Endothelial cell of umbilical vein (primary cell): ENCODE data around the gene DDX39A. TPM values are rescaled to one million over a fixed set of nuclear protein-coding genes. Genes with fewer than 3 reads are reported as not detected.

Experiments used
- BruUV-seq: library from RNA; stranded (reverse); fragments of 400-500 nt; replicated peaks from 2 replicates; lab custom pipeline; 2021; lab: Mats Ljungman, UMichigan
- CTCF ChIA-PET: fragments of 300-600, 350-600 bp; sonication (Branson Sonifier 250); formaldehyde crosslinking; loops from one replicate; lab custom pipeline; 2021; ENCODE audit warnings: antibody characterized with exemption, inconsistent platforms; lab: Charles Lee
- POLR2A ChIA-PET: fragments of 300-600, 350-600 bp; sonication (Branson Sonifier 250); formaldehyde crosslinking; loops from one replicate; lab custom pipeline; 2021; ENCODE audit warnings: antibody characterized with exemption, inconsistent platforms; lab: Charles Lee
- DNase-seq: peaks from one replicate; pipeline ENCODE4 v3.0.0-alpha.2; 2011; ENCODE audit warnings: low read depth, low spot score
- FAIRE-seq: peaks from 2 replicates; lab custom pipeline; 2011; peaks lifted over from hg19 to GRCh38; lab: Jason Lieb, UNC
- H2AFZ ChIP-seq: 2 replicates; pipeline ENCODE4 v1.6.0; 2012; ENCODE audit warnings: low read depth, low read length, control low read depth, inconsistent platforms
- H3K27ac ChIP-seq: 2 replicates; pipeline ENCODE4 v1.5.1; 2011; ENCODE audit warnings: low read depth, mild to moderate bottlenecking, control low read depth, low read length, moderate library complexity; ENCODE audit not compliant: insufficient read depth
- H3K27me3 ChIP-seq, 2 experiments: 2 replicates each; pipeline versions ENCODE4 v1.6.0 to v1.6.1; 2011; ENCODE audit warnings: low read length in 2 of 2, mixed read lengths in 1 of 2; ENCODE audit not compliant: control insufficient read depth in 2 of 2, insufficient read depth in 2 of 2
- H3K36me3 ChIP-seq, 2 experiments: 2 replicates in 1 of 2; 3 replicates in 1 of 2; pipeline ENCODE4 v1.5.1; 2011; ENCODE audit warnings: low read length in 2 of 2, mild to moderate bottlenecking in 1 of 2, moderate library complexity in 1 of 2; ENCODE audit not compliant: control insufficient read depth in 2 of 2, insufficient read depth in 2 of 2; ENCODE audit errors: extremely low read depth in 1 of 2
- H3K4me1 ChIP-seq: 3 replicates; pipeline ENCODE4 v1.5.1; 2011; ENCODE audit warnings: mild to moderate bottlenecking, low read length; ENCODE audit not compliant: control insufficient read depth, insufficient read depth; ENCODE audit errors: extremely low read depth
- H3K4me2 ChIP-seq: 2 replicates; pipeline ENCODE4 v1.6.1; 2011; ENCODE audit warnings: low read length, control low read depth, mixed read lengths; ENCODE audit not compliant: insufficient read depth
- H3K4me3 ChIP-seq, 3 experiments: fragments of 200-600 bp in 1 of 3; sonication (generic), shearing (Covaris generic) in 1 of 3; replicated peaks in 1 of 3; 2 replicates each; pipeline ENCODE4 v1.5.1; 2011 to 2016; ENCODE audit warnings: control low read depth in 3 of 3, low read length in 3 of 3, mild to moderate bottlenecking in 2 of 3, inconsistent platforms in 1 of 3, low read depth in 1 of 3, moderate library complexity in 1 of 3; ENCODE audit not compliant: insufficient read depth in 1 of 3
- H3K79me2 ChIP-seq: 2 replicates; pipeline ENCODE4 v1.6.0; 2012; ENCODE audit warnings: low read length, inconsistent platforms; ENCODE audit not compliant: control insufficient read depth, insufficient read depth
- H3K9ac ChIP-seq: replicated peaks from 2 replicates; pipeline ENCODE3; 2011; ENCODE audit warnings: low read length, control low read depth; ENCODE audit not compliant: insufficient read depth; ENCODE audit errors: extremely low read depth
- H3K9me1 ChIP-seq: replicated peaks from 3 replicates; pipeline ENCODE4 v1.6.0; 2011; ENCODE audit warnings: mild to moderate bottlenecking, low read length; ENCODE audit not compliant: control insufficient read depth, insufficient read depth; ENCODE audit errors: extremely low read depth
- H3K9me3 ChIP-seq: replicated peaks from 2 replicates; pipeline ENCODE4 v1.5.1; 2012; ENCODE audit warnings: low read length, inconsistent platforms; ENCODE audit not compliant: control insufficient read depth, insufficient read depth
- H4K20me1 ChIP-seq: replicated peaks from 2 replicates; pipeline ENCODE3; 2011; ENCODE audit warnings: mild to moderate bottlenecking, low read length; ENCODE audit not compliant: control insufficient read depth, insufficient read depth; ENCODE audit errors: extremely low read depth
- EZH2 ChIP-seq: IDR thresholded peaks from 2 replicates; pipeline ENCODE4 v1.6.1; 2012; ENCODE audit warnings: borderline replicate concordance, low read depth, mild to moderate bottlenecking, moderate library complexity, low read length, inconsistent platforms; ENCODE audit not compliant: severe bottlenecking
- FOS ChIP-seq: IDR thresholded peaks from 2 replicates; pipeline ENCODE4 v1.6.1; 2011; ENCODE audit warnings: mild to moderate bottlenecking, low read length, moderate library complexity, borderline replicate concordance; ENCODE audit not compliant: insufficient read depth
- GATA2 ChIP-seq: IDR thresholded peaks from 2 replicates; pipeline ENCODE4 v1.7.0; 2011; ENCODE audit warnings: low read depth, mild to moderate bottlenecking, moderate library complexity, mixed read lengths, low read length; ENCODE audit not compliant: insufficient read length, insufficient read depth
- JUN ChIP-seq: IDR thresholded peaks from 2 replicates; pipeline ENCODE4 v1.6.1; 2011; ENCODE audit warnings: borderline replicate concordance, low read depth; ENCODE audit not compliant: insufficient read length, insufficient read depth
- MYC ChIP-seq: IDR thresholded peaks from one replicate; pipeline ENCODE4 v1.6.1; 2011; ENCODE audit warnings: mild to moderate bottlenecking, low read depth, low read length
- POLR2A ChIP-seq: IDR thresholded peaks from 2 replicates; pipeline ENCODE4 v1.6.1; 2012; ENCODE audit warnings: low read depth, mild to moderate bottlenecking, control low read depth, low read length
- POLR2AphosphoS5 ChIP-seq: IDR thresholded peaks from 2 replicates; pipeline ENCODE4 v1.6.1; 2012; ENCODE audit warnings: low read depth, mild to moderate bottlenecking, control low read depth, low read length, moderate library complexity; ENCODE audit not compliant: insufficient read depth
- dilution Hi-C: fragments of 300-500 bp; cut with MboI; formaldehyde crosslinking; loops from one replicate; pipeline ENCODE4 v1.15.0; 2019; ENCODE audit warnings: low sequenced_read_pairs; ENCODE audit not compliant: extremely low pct_ligation_motif_present
- intact Hi-C: fragments of 100-400 bp; cut with micrococcal nuclease; formaldehyde crosslinking; loops from one replicate; pipeline ENCODE4 v1.10.0; 2022
- polyA plus RNA-seq, 4 experiments: library from polyadenylated mRNA; depleted of rRNA in 3 of 4; stranded (reverse) in 3 of 4; unstranded in 1 of 4; fragments of >200 nt; gene quantifications; 2 replicates each; pipeline versions ENCODE4 v1.2.1 to v1.2.3, GENCODE V29; 2011 to 2012; ENCODE audit warnings: missing spikeins in 1 of 4
- total RNA-seq: library from RNA; stranded (reverse); gene quantifications from 2 replicates; pipeline ENCODE4 v1.2.3, GENCODE V29; 2021
- TF ChIP-seq, protein P1 (sequence below): IDR thresholded peaks from 2 replicates; pipeline ENCODE4 v1.6.1; 2011; ENCODE audit not compliant: insufficient read depth, insufficient read length
- TF ChIP-seq, protein P2 (sequence below), 2 donors: IDR thresholded peaks; 1 replicate in 1 of 2; 2 replicates in 1 of 2; pipeline ENCODE4 v1.5.1; 2011; ENCODE audit warnings: low read length in 2 of 2, mild to moderate bottlenecking in 2 of 2, moderate library complexity in 2 of 2, control low read depth in 1 of 2, inconsistent platforms in 1 of 2, low read depth in 1 of 2; ENCODE audit not compliant: insufficient read depth in 1 of 2; ENCODE audit errors: extremely low read depth in 1 of 2

DDX39A gene
- total and polyA plus RNA-seq, 2 donors (not counting 3 experiments of a cell fraction or from before 2014, with no cell fraction given), result 157 to 158 TPM

DNA sequence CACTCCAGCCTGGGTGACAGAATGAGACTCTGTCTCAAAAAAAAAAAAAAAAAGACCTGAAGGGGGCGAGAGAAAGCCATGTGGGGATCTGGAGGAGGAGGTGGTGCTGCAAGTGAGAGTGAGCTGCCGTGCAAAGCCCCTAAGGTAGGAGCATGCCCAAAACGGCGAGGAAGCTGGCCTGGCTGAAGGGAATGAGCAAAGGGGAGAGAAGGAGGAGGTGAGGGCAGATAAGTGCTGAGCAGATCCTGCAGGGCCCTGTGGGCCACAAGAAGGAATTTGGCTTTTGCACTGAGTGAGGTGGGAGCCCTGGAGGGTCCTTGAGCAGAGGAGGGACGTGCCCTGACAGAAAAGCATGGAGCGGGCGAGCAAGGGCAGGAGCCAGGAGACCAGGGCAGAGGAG, 57.3 kb downstream of the DDX39A start:
- intact Hi-C loops (no loop called here), dilution Hi-C loops (no loop called here)
- POLR2A ChIA-PET, result no interaction called here
- no peaks in the 10 kb centered on the region for H3K27me3 ChIP-seq
- no peaks in the 10 kb centered on the region for H3K9me3 ChIP-seq
- H3K9ac ChIP-seq, result no peak overlapping the region
- no peaks in the 10 kb centered on the region for H3K36me3 ChIP-seq
- H3K79me2 ChIP-seq, result no peaks in the 10 kb centered on the region
- DNase-seq, result no peak
- TF ChIP-seq FOS (no peak), POLR2AphosphoS5 (no peak), POLR2A (no peak), GATA2 (no peak), JUN (no peak), EZH2 (no peak), MYC (no peak)
- TF ChIP-seq, protein P1, sequence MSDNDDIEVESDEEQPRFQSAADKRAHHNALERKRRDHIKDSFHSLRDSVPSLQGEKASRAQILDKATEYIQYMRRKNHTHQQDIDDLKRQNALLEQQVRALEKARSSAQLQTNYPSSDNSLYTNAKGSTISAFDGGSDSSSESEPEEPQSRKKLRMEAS, result no peak
- TF ChIP-seq, protein P2, sequence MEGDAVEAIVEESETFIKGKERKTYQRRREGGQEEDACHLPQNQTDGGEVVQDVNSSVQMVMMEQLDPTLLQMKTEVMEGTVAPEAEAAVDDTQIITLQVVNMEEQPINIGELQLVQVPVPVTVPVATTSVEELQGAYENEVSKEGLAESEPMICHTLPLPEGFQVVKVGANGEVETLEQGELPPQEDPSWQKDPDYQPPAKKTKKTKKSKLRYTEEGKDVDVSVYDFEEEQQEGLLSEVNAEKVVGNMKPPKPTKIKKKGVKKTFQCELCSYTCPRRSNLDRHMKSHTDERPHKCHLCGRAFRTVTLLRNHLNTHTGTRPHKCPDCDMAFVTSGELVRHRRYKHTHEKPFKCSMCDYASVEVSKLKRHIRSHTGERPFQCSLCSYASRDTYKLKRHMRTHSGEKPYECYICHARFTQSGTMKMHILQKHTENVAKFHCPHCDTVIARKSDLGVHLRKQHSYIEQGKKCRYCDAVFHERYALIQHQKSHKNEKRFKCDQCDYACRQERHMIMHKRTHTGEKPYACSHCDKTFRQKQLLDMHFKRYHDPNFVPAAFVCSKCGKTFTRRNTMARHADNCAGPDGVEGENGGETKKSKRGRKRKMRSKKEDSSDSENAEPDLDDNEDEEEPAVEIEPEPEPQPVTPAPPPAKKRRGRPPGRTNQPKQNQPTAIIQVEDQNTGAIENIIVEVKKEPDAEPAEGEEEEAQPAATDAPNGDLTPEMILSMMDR (IDR thresholded peaks at IDR 0.05; ENCODE audit: extremely low read depth in 1 of 2, insufficient read depth in 1 of 2, low read depth in 1 of 2, low read length in 2 of 2), result no peak
- no peak overlapping the region for H3K4me2 ChIP-seq
- H2AFZ ChIP-seq, result no peak overlapping the region
- peaks cover 5% of the 10 kb centered on the region for H3K4me1 ChIP-seq
- no peaks in the 10 kb centered on the region for H4K20me1 ChIP-seq
- no TSS peak for BruUV-seq
- no peak overlapping the region for H3K4me3 ChIP-seq
- H3K27ac ChIP-seq, result no peak overlapping the region
- FAIRE-seq, result no peak
- no peaks in the 10 kb centered on the region for H3K9me1 ChIP-seq
- CTCF ChIA-PET, result interaction anchor here (0.6 to 2.2 kb wide), 20 partner anchors 11 to 225 kb away, joined by 3 to 18 read pairs (median 4); partner anchors contain the start of genes ASF1B and PKN1

Other genes starting within 250 kb of the DDX39A start
- gene ADGRL1, start 213.2 kb downstream of the DDX39A start, total RNA-seq, result 5.4 and 7.3 TPM in 2 replicates
- gene ADGRL1, start 213.2 kb downstream of the DDX39A start, polyA plus RNA-seq, result 8.3 and 9.0 TPM in 2 replicates
- 6.0 and 14.7 TPM in 2 replicates for gene ADGRE5, start 37.9 kb downstream of the DDX39A start, total RNA-seq
- 4.7 and 5.3 TPM in 2 replicates for gene ADGRE5, start 37.9 kb downstream of the DDX39A start, polyA plus RNA-seq
- 302 and 326 TPM in 2 replicates for gene PKN1, start 14.0 kb upstream of the DDX39A start, total RNA-seq
- 142 and 148 TPM in 2 replicates for gene PKN1, start 14.0 kb upstream of the DDX39A start, polyA plus RNA-seq
- gene PTGER1, start 56.0 kb upstream of the DDX39A start, total RNA-seq, result 0.40 and 0.53 TPM in 2 replicates
- gene PTGER1, start 56.0 kb upstream of the DDX39A start, polyA plus RNA-seq, result 0.21 and 0.48 TPM in 2 replicates
- gene GIPC1, start 76.8 kb upstream of the DDX39A start, total RNA-seq, result 102 and 108 TPM in 2 replicates
- 141 and 159 TPM in 2 replicates for gene GIPC1, start 76.8 kb upstream of the DDX39A start, polyA plus RNA-seq
- gene DNAJB1, start 99.1 kb upstream of the DDX39A start, total RNA-seq, result 55.8 and 58.6 TPM in 2 replicates
- gene DNAJB1, start 99.1 kb upstream of the DDX39A start, polyA plus RNA-seq, result 49.4 and 59.8 TPM in 2 replicates
- 109 and 110 TPM in 2 replicates for gene TECR, start 110.3 kb upstream of the DDX39A start, total RNA-seq
- gene TECR, start 110.3 kb upstream of the DDX39A start, polyA plus RNA-seq, result 193 and 231 TPM in 2 replicates
- 170 and 177 TPM in 2 replicates for gene NDUFB7, start 152.7 kb upstream of the DDX39A start, total RNA-seq
- 655 and 916 TPM in 2 replicates for gene NDUFB7, start 152.7 kb upstream of the DDX39A start, polyA plus RNA-seq
- gene CLEC17A, start 163.7 kb upstream of the DDX39A start, total RNA-seq, result not detected in 2 replicates
- 0.07 TPM in 1 of 2 replicates, not detected in the other for gene CLEC17A, start 163.7 kb upstream of the DDX39A start, polyA plus RNA-seq